Tongue (tissue), 2 donors: ENCODE measurements around the gene MMAB. TPM values are rescaled to one million over a fixed set of nuclear protein-coding genes. Genes with fewer than 3 reads are reported as not detected.

ENCODE experiments used
- DNase-seq: peaks from one replicate; pipeline ENCODE4 v3.0.0-alpha.2; 2015
- total RNA-seq: library from RNA; depleted of rRNA; stranded (reverse); fragments of >200 nt; gene quantifications from one replicate; pipeline ENCODE4 v1.2.3, GENCODE V29; 2014

Gene MMAB
- total RNA-seq, 1 donor from 2014 or later, result 17.2 TPM

GRCh38 chr12:109537136-109537535, 36.2 kb downstream of the MMAB start:
- no peak for DNase-seq

GRCh38 chr12:109535863-109536250, 37.4 kb downstream of the MMAB start:
- DNase-seq, result no peak

- no peak for DNase-seq
Measured at GRCh38 chr12:109535231-109535862, 38.0 kb downstream of the MMAB start.

- DNase-seq, result no peak
Measured at GRCh38 chr12:109534456-109534855, 38.8 kb downstream of the MMAB start.

- DNase-seq, result no peak
Measured at GRCh38 chr12:109533487-109533740, 39.9 kb downstream of the MMAB start.

- peak; percentile 53 for DNase-seq
Measured at GRCh38 chr12:109532721-109533486, 40.4 kb downstream of the MMAB start.

- no peak for DNase-seq
Measured at GRCh38 chr12:109531411-109531810, 41.9 kb downstream of the MMAB start.

- peak; percentile 70 for DNase-seq
Measured at GRCh38 chr12:109529691-109530640, 43.3 kb downstream of the MMAB start.

GRCh38 chr12:109527489-109528123, 45.7 kb downstream of the MMAB start:
- no peak for DNase-seq

GRCh38 chr12:109525279-109525585, 48.1 kb downstream of the MMAB start:
- no peak for DNase-seq

- peak; percentile 32 for DNase-seq
Measured at GRCh38 chr12:109524466-109525278, 48.6 kb downstream of the MMAB start.

GRCh38 chr12:109523504-109523903, 49.8 kb downstream of the MMAB start:
- peak; percentile 50 for DNase-seq

- DNase-seq, result peak; percentile 85
Measured at GRCh38 chr12:109523071-109523470, 50.2 kb downstream of the MMAB start.

- DNase-seq, result peak; percentile 72
Measured at GRCh38 chr12:109521831-109522230, 51.5 kb downstream of the MMAB start.

- no peak for DNase-seq
Measured at GRCh38 chr12:109519787-109520186, 53.5 kb downstream of the MMAB start.

- peak; percentile 86 for DNase-seq
Measured at GRCh38 chr12:109518820-109519665, 54.3 kb downstream of the MMAB start.

- DNase-seq, result peak; percentile 63
Measured at GRCh38 chr12:109517619-109518018, 55.7 kb downstream of the MMAB start.

GRCh38 chr12:109513977-109514376, 59.3 kb downstream of the MMAB start:
- no peak for DNase-seq

GRCh38 chr12:109513051-109513450, 60.3 kb downstream of the MMAB start:
- no peak for DNase-seq

- DNase-seq, result no peak
Measured at GRCh38 chr12:109512608-109513007, 60.7 kb downstream of the MMAB start.

- DNase-seq, result no peak
Measured at GRCh38 chr12:109510196-109510595, 63.1 kb downstream of the MMAB start.
